Vagina (tissue), 2 donors: ENCODE results near the gene HSDL1.

ENCODE experiments used
- CTCF ChIP-seq, 3 experiments: fragments of 450-650 bp in 2 of 3; fragments of 200-600 bp in 1 of 3; sonication (generic) in 1 of 3; IDR thresholded peaks; one replicate each; pipeline ENCODE4 v1.5.1; 2017 to 2019; ENCODE audit warnings: antibody characterized with exemption in 3 of 3, mild to moderate bottlenecking in 2 of 3, moderate library complexity in 2 of 3
- POLR2A ChIP-seq, 2 donors: fragments of 450-650 bp; IDR thresholded peaks; one replicate each; pipeline ENCODE4 v1.6.1; 2017; ENCODE audit warnings: antibody characterized with exemption in 2 of 2, mild to moderate bottlenecking in 2 of 2, moderate library complexity in 2 of 2
- POLR2AphosphoS5 ChIP-seq, 2 donors: sonication (generic); formaldehyde crosslinking; IDR thresholded peaks; one replicate each; pipeline ENCODE4 v1.9.0; 2017; ENCODE audit warnings: antibody characterized with exemption in 2 of 2, mild to moderate bottlenecking in 2 of 2, low read depth in 1 of 2; ENCODE audit not compliant: insufficient read depth in 1 of 2

GRCh38 chr16:84159007-84159406, 14.0 kb upstream of the HSDL1 start:
- TF ChIP-seq CTCF (IDR thresholded peaks at IDR 0.05) (no peak), POLR2AphosphoS5 (IDR thresholded peaks at IDR 0.05; ENCODE audit: insufficient read depth in 1 of 2, low read depth in 1 of 2) (no peak), POLR2A (IDR thresholded peaks at IDR 0.05) (no peak)
